Activated naive CD4-positive, alpha-beta T cell treated with anti-CD3 and anti-CD28 coated beads, Interleukin-2, amount 50 U/mL, for 16 hours (primary cell): ENCODE measurements around the gene SHTN1.

Experiments used
- DNase-seq: peaks from one replicate; pipeline ENCODE4 v3.0.0-alpha.2; 2020

The SHTN1 gene

GRCh38 chr10:116831790-116832189 lies 173.2 kb downstream of the SHTN1 start:
- DNase-seq: no peak
